Parathyroid adenoma (tissue), 2 donors: Measurements from ENCODE around the gene LHFPL3.

ENCODE experiments used
- H2AFZ ChIP-seq: fragments of 300-600 bp; sonication (generic); one replicate; pipeline ENCODE4 v1.7.0; 2017; ENCODE audit warnings: antibody characterized with exemption, mild to moderate bottlenecking
- H3K27ac ChIP-seq: fragments of 300-600 bp; sonication (generic); one replicate; pipeline ENCODE4 v1.7.0; 2017
- H3K27me3 ChIP-seq: fragments of 300-600 bp; sonication (generic); one replicate; pipeline ENCODE4 v1.7.0; 2017; ENCODE audit warnings: low read length; ENCODE audit not compliant: control insufficient read depth, insufficient read depth
- H3K36me3 ChIP-seq: fragments of 300-600 bp; sonication (generic); one replicate; pipeline ENCODE4 v1.7.0; 2017; ENCODE audit warnings: low read length; ENCODE audit not compliant: control insufficient read depth, insufficient read depth
- H3K4me1 ChIP-seq: fragments of 300-600 bp; sonication (generic); one replicate; pipeline ENCODE4 v1.7.0; 2017; ENCODE audit warnings: control low read depth
- H3K4me2 ChIP-seq: fragments of 300-600 bp; sonication (generic); one replicate; pipeline ENCODE4 v1.7.0; 2017; ENCODE audit warnings: low read length
- H3K4me3 ChIP-seq: fragments of 300-600 bp; sonication (generic); one replicate; pipeline ENCODE4 v1.7.0; 2017; ENCODE audit warnings: low read depth, low read length
- H3K79me2 ChIP-seq: fragments of 300-600 bp; sonication (generic); one replicate; pipeline ENCODE4 v1.7.0; 2017; ENCODE audit warnings: control low read depth
- H3K9ac ChIP-seq: fragments of 300-600 bp; sonication (generic); one replicate; pipeline ENCODE4 v1.7.0; 2017; ENCODE audit warnings: mild to moderate bottlenecking
- H3K9me3 ChIP-seq: fragments of 300-600 bp; sonication (generic); one replicate; pipeline ENCODE4 v1.7.0; 2017; ENCODE audit warnings: low read length; ENCODE audit not compliant: control insufficient read depth
- TF ChIP-seq, protein P1 (sequence below): fragments of 300-600 bp; sonication (generic); IDR thresholded peaks from one replicate; pipeline ENCODE4 v1.7.0; 2017; ENCODE audit warnings: antibody characterized with exemption, mild to moderate bottlenecking
- donor health status: primary hyperparathyroidism.

LHFPL3 gene

DNA sequence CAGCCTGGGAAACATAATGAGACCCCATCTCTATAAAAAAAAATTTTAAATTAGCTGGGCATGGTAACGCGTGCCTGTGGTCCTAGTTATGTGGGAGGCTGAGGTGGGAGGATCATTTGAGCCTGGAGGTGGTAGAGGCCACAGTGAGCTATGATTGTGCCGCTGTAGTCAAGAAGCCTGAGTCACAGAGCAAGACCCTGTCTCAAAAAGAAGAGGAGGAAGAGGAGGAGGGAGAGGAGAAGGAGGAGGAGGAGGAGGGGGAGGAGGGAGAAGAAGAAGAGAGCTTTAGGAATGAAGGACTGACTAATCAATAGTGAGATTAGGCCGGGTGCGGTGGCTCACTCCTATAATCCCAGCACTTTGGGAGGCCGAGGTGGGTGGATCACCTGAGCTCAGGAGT lies 573.8 kb downstream of the LHFPL3 start:
- no peaks in the 10 kb centered on the region for H3K4me1 ChIP-seq

DNA sequence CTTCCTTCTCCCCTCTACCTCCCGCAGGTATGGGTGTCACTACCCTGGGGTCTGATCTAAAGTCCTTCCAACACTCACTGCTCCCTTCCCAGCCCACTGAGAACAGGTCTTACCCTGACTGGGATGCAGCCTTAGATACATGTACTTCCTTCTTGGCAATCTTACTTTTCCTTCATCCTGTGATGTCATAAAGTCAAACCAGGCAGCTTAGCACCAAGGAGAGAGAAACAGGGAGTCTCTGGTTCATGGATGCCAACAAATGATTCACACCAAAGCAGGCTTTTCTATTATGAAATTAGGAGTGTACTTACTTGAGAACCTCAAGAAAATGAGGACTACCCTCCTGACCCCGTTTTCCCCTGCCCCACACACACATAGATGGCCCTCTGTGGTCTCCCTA lies 574.6 kb downstream of the LHFPL3 start:
- Histone ChIP-seq H3K4me1 (no peaks in the 10 kb centered on the region), H3K27ac (no peak overlapping the region), H3K27me3 (no peaks in the 10 kb centered on the region), H3K79me2 (no peaks in the 10 kb centered on the region), H3K9me3 (no peaks in the 10 kb centered on the region), H2AFZ (no peak overlapping the region), H3K36me3 (no peaks in the 10 kb centered on the region), H3K9ac (no peak overlapping the region), H3K4me3 (no peak overlapping the region), H3K4me2 (no peak overlapping the region)
- TF ChIP-seq, protein P1, sequence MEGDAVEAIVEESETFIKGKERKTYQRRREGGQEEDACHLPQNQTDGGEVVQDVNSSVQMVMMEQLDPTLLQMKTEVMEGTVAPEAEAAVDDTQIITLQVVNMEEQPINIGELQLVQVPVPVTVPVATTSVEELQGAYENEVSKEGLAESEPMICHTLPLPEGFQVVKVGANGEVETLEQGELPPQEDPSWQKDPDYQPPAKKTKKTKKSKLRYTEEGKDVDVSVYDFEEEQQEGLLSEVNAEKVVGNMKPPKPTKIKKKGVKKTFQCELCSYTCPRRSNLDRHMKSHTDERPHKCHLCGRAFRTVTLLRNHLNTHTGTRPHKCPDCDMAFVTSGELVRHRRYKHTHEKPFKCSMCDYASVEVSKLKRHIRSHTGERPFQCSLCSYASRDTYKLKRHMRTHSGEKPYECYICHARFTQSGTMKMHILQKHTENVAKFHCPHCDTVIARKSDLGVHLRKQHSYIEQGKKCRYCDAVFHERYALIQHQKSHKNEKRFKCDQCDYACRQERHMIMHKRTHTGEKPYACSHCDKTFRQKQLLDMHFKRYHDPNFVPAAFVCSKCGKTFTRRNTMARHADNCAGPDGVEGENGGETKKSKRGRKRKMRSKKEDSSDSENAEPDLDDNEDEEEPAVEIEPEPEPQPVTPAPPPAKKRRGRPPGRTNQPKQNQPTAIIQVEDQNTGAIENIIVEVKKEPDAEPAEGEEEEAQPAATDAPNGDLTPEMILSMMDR = no peak

More for the DNA sequence above, 573.8 kb downstream of the LHFPL3 start:
- H2AFZ ChIP-seq = no peak overlapping the region
- H3K79me2 ChIP-seq = no peaks in the 10 kb centered on the region
- no peak overlapping the region for H3K27ac ChIP-seq
- no peak overlapping the region for H3K9ac ChIP-seq
- TF ChIP-seq, protein P1 = no peak
- no peaks in the 10 kb centered on the region for H3K9me3 ChIP-seq
- no peak overlapping the region for H3K4me2 ChIP-seq
- no peak overlapping the region for H3K4me3 ChIP-seq
- H3K27me3 ChIP-seq = no peaks in the 10 kb centered on the region
- H3K36me3 ChIP-seq = no peaks in the 10 kb centered on the region

DNA sequence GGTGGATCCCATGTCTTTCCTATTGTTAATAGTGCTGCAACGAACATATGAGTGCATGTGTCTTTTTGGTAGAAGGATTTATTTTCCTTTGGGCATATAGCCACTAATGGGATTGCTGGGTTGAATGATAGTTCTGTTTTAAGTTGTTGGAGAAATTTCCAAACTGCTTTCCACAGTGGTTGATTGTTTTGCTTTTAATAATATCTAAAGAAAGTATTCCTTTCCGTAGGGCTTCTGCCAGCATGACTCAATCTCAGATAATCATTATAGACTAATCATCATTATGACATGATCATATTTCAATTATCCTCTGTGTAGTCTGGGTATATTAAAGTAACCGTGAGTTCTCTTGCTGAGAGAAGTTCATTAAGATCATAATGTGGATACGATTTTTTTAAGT lies 575.4 kb downstream of the LHFPL3 start:
- Histone ChIP-seq H3K4me1 (no peaks in the 10 kb centered on the region), H3K4me3 (no peak overlapping the region), H3K9ac (no peak overlapping the region), H3K79me2 (no peaks in the 10 kb centered on the region), H3K27me3 (no peaks in the 10 kb centered on the region), H3K27ac (no peak overlapping the region), H3K36me3 (no peaks in the 10 kb centered on the region), H3K4me2 (no peak overlapping the region), H2AFZ (no peak overlapping the region), H3K9me3 (no peaks in the 10 kb centered on the region)
- TF ChIP-seq, protein P1 = no peak

DNA sequence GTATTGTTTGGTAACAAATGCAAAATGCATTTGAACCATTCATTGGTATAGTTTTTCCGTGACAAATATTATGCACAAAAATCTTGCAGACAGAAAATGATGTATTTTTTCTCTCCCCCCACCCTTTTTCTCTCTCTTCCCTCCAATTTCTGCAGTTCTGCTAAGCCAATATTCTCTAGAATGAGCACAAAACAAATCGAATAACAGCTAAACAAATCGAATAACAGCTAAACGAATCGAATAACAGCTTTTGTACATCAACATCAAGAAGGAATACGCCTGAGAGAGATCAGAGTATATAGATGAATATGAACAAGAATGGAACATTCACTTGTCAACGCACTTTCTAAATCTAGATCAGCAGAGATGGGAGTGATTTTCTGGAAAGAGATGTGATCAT lies 577.6 kb downstream of the LHFPL3 start:
- Histone ChIP-seq H3K36me3 (no peaks in the 10 kb centered on the region), H3K9ac (no peak overlapping the region), H2AFZ (no peak overlapping the region), H3K4me1 (no peaks in the 10 kb centered on the region), H3K9me3 (no peaks in the 10 kb centered on the region), H3K79me2 (no peaks in the 10 kb centered on the region), H3K4me3 (no peak overlapping the region), H3K4me2 (no peak overlapping the region), H3K27ac (no peak overlapping the region), H3K27me3 (no peaks in the 10 kb centered on the region)
- TF ChIP-seq, protein P1 = no peak

DNA sequence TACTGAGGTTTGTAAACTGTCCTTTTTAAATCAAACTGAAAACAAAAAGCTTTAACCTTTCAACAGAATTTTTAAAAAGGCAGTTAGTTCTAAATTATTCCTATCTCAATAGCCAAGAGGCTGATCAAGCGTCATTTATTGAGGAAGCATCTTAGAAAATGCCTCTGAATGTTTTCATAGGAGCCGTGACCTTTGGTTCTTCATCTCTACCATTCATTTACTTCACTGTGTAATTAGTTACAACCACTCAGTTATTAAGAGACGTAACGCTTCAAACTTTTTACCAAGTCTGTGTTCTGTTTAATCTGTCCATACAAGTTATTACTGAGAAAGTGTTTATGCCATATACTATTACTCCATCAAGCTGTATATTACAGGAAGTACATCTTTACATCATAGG lies 578.2 kb downstream of the LHFPL3 start:
- Histone ChIP-seq H3K4me1 (no peaks in the 10 kb centered on the region), H3K9me3 (no peaks in the 10 kb centered on the region), H3K4me3 (no peak overlapping the region), H3K4me2 (no peak overlapping the region), H3K79me2 (no peaks in the 10 kb centered on the region), H3K27ac (no peak overlapping the region), H3K9ac (no peak overlapping the region), H2AFZ (no peak overlapping the region), H3K27me3 (no peaks in the 10 kb centered on the region), H3K36me3 (no peaks in the 10 kb centered on the region)
- TF ChIP-seq, protein P1 = no peak
